ENCODE data around the gene ANKRD53.

DNA sequence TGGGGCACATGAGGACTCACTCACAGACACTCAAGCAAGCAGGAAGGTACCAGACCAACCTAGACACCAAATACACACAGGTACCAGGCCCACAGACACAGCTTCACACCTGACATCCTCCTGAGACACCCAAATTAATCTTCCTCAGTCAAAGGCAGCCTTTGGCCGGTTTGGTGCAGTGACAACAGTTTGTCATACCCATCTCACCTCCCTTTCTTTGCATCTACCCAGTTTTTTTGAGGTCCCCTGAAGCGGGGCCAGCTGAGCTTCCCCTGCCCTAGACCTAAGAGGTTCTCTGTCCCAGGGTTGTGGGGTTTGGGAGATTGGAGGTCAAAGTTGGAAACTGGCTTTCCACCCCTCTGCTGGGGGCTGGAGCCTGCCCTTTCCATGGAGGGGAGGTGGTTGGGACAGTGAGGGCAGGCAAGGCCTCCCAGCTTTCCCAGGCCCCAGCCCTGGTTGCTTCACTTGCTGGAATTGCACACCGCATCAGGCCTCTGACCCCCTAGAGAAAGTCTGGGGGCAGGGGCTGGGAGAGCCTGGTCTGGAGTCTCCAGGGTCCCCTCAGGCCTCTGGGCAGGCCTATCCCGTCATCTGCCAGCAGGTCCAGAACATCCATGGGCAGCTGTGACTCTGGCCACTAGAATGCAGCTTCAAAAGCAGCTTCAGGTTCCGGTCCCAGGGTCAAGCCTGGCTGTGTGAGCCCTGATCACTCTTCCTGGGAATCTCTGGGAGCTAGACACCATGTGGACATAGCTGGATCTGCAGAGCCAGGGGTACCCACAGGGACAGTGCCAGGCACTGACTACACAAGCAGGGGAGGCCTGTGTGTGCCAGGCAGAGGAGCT lies 28.7 kb downstream of the ANKRD53 start:
- TF ChIP-seq, protein P1, sequence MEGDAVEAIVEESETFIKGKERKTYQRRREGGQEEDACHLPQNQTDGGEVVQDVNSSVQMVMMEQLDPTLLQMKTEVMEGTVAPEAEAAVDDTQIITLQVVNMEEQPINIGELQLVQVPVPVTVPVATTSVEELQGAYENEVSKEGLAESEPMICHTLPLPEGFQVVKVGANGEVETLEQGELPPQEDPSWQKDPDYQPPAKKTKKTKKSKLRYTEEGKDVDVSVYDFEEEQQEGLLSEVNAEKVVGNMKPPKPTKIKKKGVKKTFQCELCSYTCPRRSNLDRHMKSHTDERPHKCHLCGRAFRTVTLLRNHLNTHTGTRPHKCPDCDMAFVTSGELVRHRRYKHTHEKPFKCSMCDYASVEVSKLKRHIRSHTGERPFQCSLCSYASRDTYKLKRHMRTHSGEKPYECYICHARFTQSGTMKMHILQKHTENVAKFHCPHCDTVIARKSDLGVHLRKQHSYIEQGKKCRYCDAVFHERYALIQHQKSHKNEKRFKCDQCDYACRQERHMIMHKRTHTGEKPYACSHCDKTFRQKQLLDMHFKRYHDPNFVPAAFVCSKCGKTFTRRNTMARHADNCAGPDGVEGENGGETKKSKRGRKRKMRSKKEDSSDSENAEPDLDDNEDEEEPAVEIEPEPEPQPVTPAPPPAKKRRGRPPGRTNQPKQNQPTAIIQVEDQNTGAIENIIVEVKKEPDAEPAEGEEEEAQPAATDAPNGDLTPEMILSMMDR (IDR thresholded peaks at IDR 0.05) = no peak
- no peak for TF ChIP-seq POLR2A (IDR thresholded peaks at IDR 0.05)

Measured in body of pancreas (tissue), 4 donors.